ENCODE measurements around the gene ATG16L1.

- no peak for TF ChIP-seq CTCF (IDR thresholded peaks at IDR 0.05; ENCODE audit: borderline replicate concordance, extremely low read depth, low read length, poor library complexity, severe bottlenecking)
- TF ChIP-seq EZH2 (IDR thresholded peaks at IDR 0.05; ENCODE audit: borderline replicate concordance, low read depth, low read length, severe bottlenecking) = no peak
These were observed 21.6 kb downstream of the ATG16L1 start for GRCh38 chr2:233273120-233273519.

All from DND-41 (cell line).